Fibroblast of mammary gland (primary cell): Measurements from ENCODE around the gene PTK6.
"Not testable (repeated sequence)": the region's sequence is repeated elsewhere in the genome, so short reads cannot be mapped to it uniquely, and the experiment has no call there.

Source experiments
- DNase-seq: peaks from one replicate; pipeline ENCODE4 v3.0.0-alpha.2; 2010; ENCODE audit warnings: low read depth
- H3K4me3 ChIP-seq: 2 replicates; pipeline ENCODE4 v1.5.1; 2011; ENCODE audit warnings: low read depth, mild to moderate bottlenecking, low read length, moderate library complexity; ENCODE audit not compliant: control insufficient read depth
- TF ChIP-seq, protein P1 (sequence below): conservative IDR thresholded peaks from 2 replicates; pipeline ENCODE4 v1.5.1; 2011; ENCODE audit warnings: low read depth, low read length, inconsistent platforms; ENCODE audit not compliant: control insufficient read depth, insufficient read depth

Gene PTK6

DNA sequence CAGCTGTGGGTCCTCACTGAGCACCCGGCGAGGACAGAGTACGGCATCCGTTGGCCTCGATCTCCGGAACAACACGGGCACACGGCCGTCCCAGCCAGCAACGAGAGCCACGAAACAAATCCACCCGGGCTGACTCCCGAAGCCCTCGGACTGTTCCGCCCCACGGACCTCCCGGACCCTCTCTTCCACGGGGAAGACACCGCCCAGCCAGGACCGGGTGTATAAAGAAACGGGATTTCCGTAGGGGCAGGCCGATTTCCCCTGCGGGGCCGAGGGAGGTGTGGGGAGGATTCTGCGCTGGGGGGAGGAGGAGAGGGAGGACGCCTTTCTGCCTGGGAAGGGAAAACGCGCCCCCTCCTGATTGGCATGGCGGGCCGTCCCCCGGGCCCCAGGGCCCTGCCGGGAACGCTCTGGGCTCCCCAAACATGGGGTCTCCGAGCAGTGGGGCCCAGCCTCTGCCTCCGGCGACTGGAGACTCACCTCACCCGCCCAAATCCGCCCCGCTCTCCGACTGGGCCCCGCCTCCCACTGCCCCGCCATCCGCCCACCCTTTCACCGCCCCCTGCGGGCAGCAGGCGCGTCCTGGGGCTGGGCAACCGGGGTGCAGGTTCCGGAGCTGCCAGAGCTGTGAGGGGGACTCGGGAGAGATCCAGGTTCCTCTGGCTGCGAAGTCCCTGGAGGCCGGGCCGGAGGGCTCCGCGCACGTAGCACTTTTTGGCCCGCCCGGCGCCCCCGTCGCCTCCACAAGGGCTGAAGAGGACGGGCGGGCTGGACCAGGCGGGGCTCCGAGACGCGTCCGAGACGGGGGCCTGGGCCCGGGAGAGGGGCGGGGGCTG lies 17.3 kb downstream of the PTK6 start:
- TF ChIP-seq, protein P1, sequence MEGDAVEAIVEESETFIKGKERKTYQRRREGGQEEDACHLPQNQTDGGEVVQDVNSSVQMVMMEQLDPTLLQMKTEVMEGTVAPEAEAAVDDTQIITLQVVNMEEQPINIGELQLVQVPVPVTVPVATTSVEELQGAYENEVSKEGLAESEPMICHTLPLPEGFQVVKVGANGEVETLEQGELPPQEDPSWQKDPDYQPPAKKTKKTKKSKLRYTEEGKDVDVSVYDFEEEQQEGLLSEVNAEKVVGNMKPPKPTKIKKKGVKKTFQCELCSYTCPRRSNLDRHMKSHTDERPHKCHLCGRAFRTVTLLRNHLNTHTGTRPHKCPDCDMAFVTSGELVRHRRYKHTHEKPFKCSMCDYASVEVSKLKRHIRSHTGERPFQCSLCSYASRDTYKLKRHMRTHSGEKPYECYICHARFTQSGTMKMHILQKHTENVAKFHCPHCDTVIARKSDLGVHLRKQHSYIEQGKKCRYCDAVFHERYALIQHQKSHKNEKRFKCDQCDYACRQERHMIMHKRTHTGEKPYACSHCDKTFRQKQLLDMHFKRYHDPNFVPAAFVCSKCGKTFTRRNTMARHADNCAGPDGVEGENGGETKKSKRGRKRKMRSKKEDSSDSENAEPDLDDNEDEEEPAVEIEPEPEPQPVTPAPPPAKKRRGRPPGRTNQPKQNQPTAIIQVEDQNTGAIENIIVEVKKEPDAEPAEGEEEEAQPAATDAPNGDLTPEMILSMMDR: no peak
- no peak for DNase-seq
- peak overlapping the region; percentile 52 for H3K4me3 ChIP-seq

DNA sequence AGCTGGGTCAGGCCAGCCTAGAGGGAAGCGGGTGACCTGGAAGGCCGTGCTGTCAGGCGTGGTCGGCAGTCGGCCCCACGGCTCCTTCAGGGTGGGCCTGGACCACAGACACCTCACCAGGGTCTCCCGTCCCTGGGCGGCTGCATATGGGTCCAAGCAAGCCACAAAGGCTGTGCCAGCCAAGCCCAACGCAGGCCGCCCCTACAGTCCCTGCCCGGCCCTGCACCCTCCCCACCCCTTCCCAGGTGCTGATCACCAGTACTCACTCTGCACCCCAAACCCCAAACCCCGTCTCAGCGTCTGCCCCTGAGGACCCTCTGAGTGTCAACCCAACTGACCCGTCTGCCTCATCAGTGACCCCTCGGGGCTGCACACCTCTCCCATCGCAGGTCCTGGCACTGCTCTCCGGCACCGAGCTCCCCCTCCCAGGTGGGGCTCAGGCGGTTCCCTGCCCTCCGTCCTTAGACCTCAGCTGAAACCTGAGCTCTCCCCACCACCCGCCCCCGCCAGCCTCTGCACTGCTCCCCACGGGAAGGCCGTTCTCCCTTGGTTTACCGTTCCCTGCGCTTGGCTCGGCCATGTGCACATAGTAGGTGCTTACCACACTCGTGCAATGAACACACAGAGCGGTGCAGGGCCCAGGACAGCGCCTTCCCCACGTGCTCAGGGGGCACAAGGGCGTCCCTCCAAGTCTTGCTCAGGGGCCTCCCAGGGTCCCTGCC lies 18.1 kb downstream of the PTK6 start:
- H3K4me3 ChIP-seq: peak overlapping the region; percentile 52
- TF ChIP-seq, protein P1: no peak
- no peak for DNase-seq

DNA sequence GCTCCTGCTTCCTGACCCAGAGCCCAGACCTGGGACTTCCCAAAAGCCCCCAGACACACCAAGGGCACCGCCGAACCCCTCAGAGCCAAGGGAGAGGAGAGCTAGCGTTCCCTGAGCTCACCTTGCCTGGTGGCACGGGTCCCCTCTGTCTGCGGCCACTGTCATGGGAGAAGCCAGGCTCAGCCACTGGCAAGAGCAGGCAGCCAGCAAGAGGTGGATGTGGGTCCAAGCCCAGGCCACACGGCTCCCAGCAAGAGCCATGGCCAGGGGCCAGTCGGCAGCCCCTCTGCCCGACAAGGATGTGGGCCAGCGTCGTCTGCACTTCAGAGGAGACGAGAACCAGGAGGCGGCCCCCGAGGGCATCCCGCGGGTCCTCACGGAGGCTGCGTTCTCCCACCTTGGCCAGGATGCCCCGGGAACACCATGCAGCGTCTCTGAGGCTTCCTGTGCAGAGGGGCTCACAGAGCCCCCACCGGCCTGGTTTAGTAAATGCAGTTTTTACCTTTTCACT lies 18.8 kb downstream of the PTK6 start:
- TF ChIP-seq, protein P1: no peak
- DNase-seq: no peak
- H3K4me3 ChIP-seq: no peak overlapping the region

DNA sequence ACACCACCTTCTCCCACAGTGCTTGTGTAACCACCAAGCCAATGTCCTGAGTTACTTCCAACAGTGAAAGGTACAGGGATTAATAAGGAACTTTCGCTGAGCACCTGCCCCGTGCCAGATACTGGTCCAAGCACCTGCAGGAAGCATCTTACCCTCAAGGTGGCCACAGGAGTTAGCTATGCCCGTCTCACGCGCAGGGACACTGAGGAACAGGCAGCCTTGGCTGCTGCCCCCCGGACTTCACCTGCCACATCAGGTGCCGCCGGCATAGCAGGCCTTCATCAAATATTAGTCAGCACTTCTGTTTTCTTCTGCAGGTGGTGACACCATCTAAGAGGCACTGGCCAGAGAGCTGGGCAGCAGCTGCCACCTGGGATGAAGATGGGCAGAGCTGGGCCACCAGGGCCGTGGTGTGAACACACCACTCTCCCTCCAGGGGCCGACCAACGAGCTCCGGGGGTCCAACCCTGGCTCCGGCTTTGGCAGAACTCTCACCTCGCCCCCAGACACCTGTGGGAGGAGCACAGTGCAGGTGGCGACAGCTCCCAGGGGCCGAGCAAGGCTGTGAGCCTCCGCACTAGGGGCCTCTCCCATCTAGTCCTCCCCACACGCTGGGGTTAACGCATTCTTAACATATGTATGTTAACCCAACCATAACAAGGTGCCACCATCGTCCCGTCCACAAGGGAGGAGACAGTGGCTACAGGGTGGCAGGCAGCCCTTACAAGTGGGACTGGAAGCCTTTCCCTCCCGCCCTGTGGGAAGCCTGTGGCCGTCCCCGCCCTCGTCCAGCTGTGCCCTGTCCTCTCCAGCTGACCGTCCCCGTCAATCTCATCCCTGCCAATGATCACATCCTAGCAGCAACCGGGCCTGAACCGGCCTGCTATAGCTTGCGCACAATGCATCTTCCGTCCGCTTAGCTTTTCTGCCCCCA lies 19.5 kb downstream of the PTK6 start:
- H3K4me3 ChIP-seq: no peak overlapping the region
- DNase-seq: no peak
- TF ChIP-seq, protein P1: no peak

DNA sequence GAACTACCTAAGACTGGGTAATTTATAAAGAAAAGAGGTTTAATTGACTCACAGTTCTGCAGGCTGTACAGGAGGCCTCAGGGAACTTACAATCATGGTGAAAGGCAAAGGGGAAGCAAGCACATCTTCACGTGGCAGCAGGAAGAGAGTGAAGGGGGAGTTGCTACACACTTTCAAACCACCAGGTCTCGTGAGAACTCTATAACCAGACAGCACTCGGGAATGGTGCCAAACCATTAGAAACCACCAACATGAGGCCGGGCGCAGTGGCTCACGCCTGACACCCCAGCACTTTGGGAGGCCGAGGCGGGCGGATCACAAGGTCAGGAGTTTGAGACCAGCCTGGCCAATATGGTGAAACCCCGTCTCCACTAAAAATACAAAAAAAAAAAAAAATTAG lies 22.7 kb downstream of the PTK6 start:
- peak; percentile 18 for DNase-seq

DNA sequence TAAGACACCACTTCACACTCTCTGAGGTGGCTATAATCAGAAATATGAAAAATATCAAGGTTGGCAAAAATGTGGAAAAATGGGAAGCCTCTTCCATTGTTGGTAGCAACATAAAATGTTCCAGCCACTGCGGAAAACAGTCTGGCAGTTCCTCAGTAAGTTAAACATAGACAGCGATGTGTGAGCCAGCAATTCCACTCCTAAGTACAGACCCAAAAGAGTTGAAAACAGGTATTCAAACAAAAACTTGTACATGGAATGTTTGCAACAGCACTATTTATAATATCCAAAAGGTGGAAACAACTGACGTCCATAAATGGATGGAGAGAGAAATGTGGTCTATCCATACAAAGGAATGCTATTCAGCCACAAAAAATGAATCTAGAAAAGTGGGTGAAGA lies 24.0 kb downstream of the PTK6 start:
- no peak for DNase-seq
- H3K4me3 ChIP-seq: no peak overlapping the region
- TF ChIP-seq, protein P1: no peak

More for the DNA sequence above, 22.7 kb downstream of the PTK6 start:
- not testable (repeated sequence) for H3K4me3 ChIP-seq
